WTC11 (cell line): ENCODE measurements around the gene SIAE. TPM values are rescaled to one million over a fixed set of nuclear protein-coding genes. Genes with fewer than 3 reads are reported as not detected.

Experiments used
- ATAC-seq: fragments of 200-7000 bp; cut with Tn5 transposase; 2 replicates; pipeline ENCODE4 v1.10.0; 2021; ENCODE audit warnings: mild to moderate bottlenecking, moderate library complexity
- CTCF ChIA-PET: fragments of 300-600 bp; sonication (Branson Sonifier 250); formaldehyde crosslinking; loops from one replicate; lab custom pipeline; 2021; ENCODE audit warnings: antibody characterized with exemption; lab: Charles Lee
- POLR2A ChIA-PET: fragments of 350-600 bp; sonication (Branson Sonifier 250); formaldehyde crosslinking; loops from one replicate; lab custom pipeline; 2021; ENCODE audit warnings: antibody characterized with exemption; lab: Charles Lee
- DNase-seq: peaks from one replicate; pipeline ENCODE4 v3.0.0; 2021; ENCODE audit warnings: low spot score
- H3K27ac Mint-ChIP-seq: 2 replicates; pipeline ENCODE4 v1.8.0; 2021; ENCODE audit warnings: mixed read lengths
- H3K27me3 Mint-ChIP-seq: 2 replicates; pipeline ENCODE4 v1.8.0; 2021; ENCODE audit warnings: low read depth, mild to moderate bottlenecking, moderate library complexity, mixed read lengths
- H3K36me3 Mint-ChIP-seq: 2 replicates; pipeline ENCODE4 v1.8.0; 2021; ENCODE audit warnings: mixed read lengths
- H3K4me1 Mint-ChIP-seq: 2 replicates; pipeline ENCODE4 v1.8.0; 2022; ENCODE audit warnings: mixed read lengths
- H3K4me3 Mint-ChIP-seq: 2 replicates; pipeline ENCODE4 v1.8.0; 2021; ENCODE audit warnings: mild to moderate bottlenecking, moderate library complexity, mixed read lengths
- H3K9me3 Mint-ChIP-seq: 2 replicates; pipeline ENCODE4 v1.8.0; 2021; ENCODE audit warnings: mixed read lengths
- FOXK1 ChIP-seq: sonication (generic); formaldehyde crosslinking; IDR thresholded peaks from 2 replicates; pipeline ENCODE4 v1.8.0; 2022; ENCODE audit warnings: mild to moderate bottlenecking, moderate library complexity, missing genetic modification reagents
- FOXP1 ChIP-seq: sonication (generic); formaldehyde crosslinking; IDR thresholded peaks from 2 replicates; pipeline ENCODE4 v1.8.0; 2022; ENCODE audit warnings: missing genetic modification reagents, mild to moderate bottlenecking, moderate library complexity, borderline replicate concordance
- GTF2I ChIP-seq: fragments of 250-450 bp; sonication (Bioruptor Pico); conservative IDR thresholded peaks from 2 replicates; pipeline ENCODE4 v1.4.0; 2021; ENCODE audit warnings: mild to moderate bottlenecking
- HMGA2 ChIP-seq: fragments of 250-450 bp; sonication (Bioruptor Pico); IDR thresholded peaks from 2 replicates; pipeline ENCODE4 v1.4.0; 2021; ENCODE audit warnings: mild to moderate bottlenecking, moderate library complexity
- MAX ChIP-seq: sonication (generic); formaldehyde crosslinking; IDR thresholded peaks from 2 replicates; pipeline ENCODE4 v1.8.0; 2022; ENCODE audit warnings: mild to moderate bottlenecking, missing genetic modification reagents
- NR1H2 ChIP-seq: sonication (generic); formaldehyde crosslinking; IDR thresholded peaks from 2 replicates; pipeline ENCODE4 v1.9.0; 2021; ENCODE audit warnings: mild to moderate bottlenecking, moderate library complexity, missing genetic modification reagents
- NR3C1 ChIP-seq: sonication (generic); formaldehyde crosslinking; conservative IDR thresholded peaks from 2 replicates; pipeline ENCODE4 v1.8.1; 2023; ENCODE audit warnings: low read depth, mild to moderate bottlenecking, missing genetic modification reagents
- STAT6 ChIP-seq: sonication (generic); formaldehyde crosslinking; conservative IDR thresholded peaks from 2 replicates; pipeline ENCODE4 v1.8.1; 2023; ENCODE audit warnings: mild to moderate bottlenecking, low read depth, missing genetic modification reagents, moderate library complexity
- TEAD1 ChIP-seq: sonication (generic); formaldehyde crosslinking; IDR thresholded peaks from 2 replicates; pipeline ENCODE4 v1.8.0; 2022; ENCODE audit warnings: mild to moderate bottlenecking, missing genetic modification reagents
- TEAD4 ChIP-seq: sonication (generic); formaldehyde crosslinking; IDR thresholded peaks from 2 replicates; pipeline ENCODE4 v1.8.0; 2022; ENCODE audit warnings: mild to moderate bottlenecking, missing genetic modification reagents
- ZBTB43 ChIP-seq: sonication (generic); formaldehyde crosslinking; IDR thresholded peaks from 2 replicates; pipeline ENCODE4 v1.8.1; 2023; ENCODE audit warnings: mild to moderate bottlenecking, missing genetic modification reagents
- ZNF232 ChIP-seq: sonication (generic); formaldehyde crosslinking; IDR thresholded peaks from 2 replicates; pipeline ENCODE4 v1.8.0; 2022; ENCODE audit warnings: mild to moderate bottlenecking, missing genetic modification reagents
- ZSCAN18 ChIP-seq: fragments of 250-450 bp; sonication (Bioruptor Pico); IDR thresholded peaks from 2 replicates; pipeline ENCODE4 v2.1.2; 2022; ENCODE audit warnings: mild to moderate bottlenecking, moderate library complexity
- total RNA-seq: library from RNA; stranded (reverse); gene quantifications from 3 replicates; pipeline ENCODE4 v1.2.3, GENCODE V29; 2021
- TF ChIP-seq, protein P1 (sequence below): sonication (generic); formaldehyde crosslinking; IDR thresholded peaks from 2 replicates; pipeline ENCODE4 v1.8.0; 2022; ENCODE audit warnings: missing genetic modification reagents
- TF ChIP-seq, protein P2 (sequence below): sonication (generic); formaldehyde crosslinking; IDR thresholded peaks from 2 replicates; pipeline ENCODE4 v1.8.1; 2022; ENCODE audit warnings: low read depth, missing genetic modification reagents, borderline replicate concordance
- TF ChIP-seq, protein P3 (sequence below): sonication (generic); formaldehyde crosslinking; conservative IDR thresholded peaks from 2 replicates; pipeline ENCODE4 v1.8.1; 2022; ENCODE audit warnings: mild to moderate bottlenecking, missing genetic modification reagents

The SIAE gene
- total RNA-seq, 1 experiment from 2014 or later, result 4.9 TPM

DNA sequence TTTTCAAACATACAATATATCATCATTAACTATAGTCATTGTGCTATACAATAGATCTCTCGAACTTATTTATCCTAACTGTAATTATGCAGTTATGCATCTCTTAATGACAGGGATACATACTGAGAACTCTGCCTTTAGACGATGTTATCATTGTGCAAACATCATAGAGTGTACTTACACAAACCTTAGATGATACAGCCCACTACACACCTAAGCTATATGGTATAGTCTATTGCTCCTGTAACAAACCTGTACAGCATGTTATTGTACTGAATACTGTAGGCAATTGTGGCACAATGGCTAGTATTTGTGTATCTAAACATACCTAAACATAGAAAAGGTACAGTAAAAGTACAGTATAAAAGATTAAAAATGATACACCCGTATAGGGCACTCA lies 38.9 kb upstream of the SIAE start:
- CTCF ChIA-PET, result no interaction called here
- ATAC-seq, result no peak
- TF ChIP-seq, protein P1, sequence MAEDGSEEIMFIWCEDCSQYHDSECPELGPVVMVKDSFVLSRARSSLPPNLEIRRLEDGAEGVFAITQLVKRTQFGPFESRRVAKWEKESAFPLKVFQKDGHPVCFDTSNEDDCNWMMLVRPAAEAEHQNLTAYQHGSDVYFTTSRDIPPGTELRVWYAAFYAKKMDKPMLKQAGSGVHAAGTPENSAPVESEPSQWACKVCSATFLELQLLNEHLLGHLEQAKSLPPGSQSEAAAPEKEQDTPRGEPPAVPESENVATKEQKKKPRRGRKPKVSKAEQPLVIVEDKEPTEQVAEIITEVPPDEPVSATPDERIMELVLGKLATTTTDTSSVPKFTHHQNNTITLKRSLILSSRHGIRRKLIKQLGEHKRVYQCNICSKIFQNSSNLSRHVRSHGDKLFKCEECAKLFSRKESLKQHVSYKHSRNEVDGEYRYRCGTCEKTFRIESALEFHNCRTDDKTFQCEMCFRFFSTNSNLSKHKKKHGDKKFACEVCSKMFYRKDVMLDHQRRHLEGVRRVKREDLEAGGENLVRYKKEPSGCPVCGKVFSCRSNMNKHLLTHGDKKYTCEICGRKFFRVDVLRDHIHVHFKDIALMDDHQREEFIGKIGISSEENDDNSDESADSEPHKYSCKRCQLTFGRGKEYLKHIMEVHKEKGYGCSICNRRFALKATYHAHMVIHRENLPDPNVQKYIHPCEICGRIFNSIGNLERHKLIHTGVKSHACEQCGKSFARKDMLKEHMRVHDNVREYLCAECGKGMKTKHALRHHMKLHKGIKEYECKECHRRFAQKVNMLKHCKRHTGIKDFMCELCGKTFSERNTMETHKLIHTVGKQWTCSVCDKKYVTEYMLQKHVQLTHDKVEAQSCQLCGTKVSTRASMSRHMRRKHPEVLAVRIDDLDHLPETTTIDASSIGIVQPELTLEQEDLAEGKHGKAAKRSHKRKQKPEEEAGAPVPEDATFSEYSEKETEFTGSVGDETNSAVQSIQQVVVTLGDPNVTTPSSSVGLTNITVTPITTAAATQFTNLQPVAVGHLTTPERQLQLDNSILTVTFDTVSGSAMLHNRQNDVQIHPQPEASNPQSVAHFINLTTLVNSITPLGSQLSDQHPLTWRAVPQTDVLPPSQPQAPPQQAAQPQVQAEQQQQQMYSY (CRISPR knock-in tag), result no peak
- TF ChIP-seq ZBTB43 (CRISPR knock-in tag), result no peak
- TF ChIP-seq, protein P2, sequence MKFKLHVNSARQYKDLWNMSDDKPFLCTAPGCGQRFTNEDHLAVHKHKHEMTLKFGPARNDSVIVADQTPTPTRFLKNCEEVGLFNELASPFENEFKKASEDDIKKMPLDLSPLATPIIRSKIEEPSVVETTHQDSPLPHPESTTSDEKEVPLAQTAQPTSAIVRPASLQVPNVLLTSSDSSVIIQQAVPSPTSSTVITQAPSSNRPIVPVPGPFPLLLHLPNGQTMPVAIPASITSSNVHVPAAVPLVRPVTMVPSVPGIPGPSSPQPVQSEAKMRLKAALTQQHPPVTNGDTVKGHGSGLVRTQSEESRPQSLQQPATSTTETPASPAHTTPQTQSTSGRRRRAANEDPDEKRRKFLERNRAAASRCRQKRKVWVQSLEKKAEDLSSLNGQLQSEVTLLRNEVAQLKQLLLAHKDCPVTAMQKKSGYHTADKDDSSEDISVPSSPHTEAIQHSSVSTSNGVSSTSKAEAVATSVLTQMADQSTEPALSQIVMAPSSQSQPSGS, result no peak
- Mint-ChIP-seq H3K9me3 (peaks cover 6% of the 10 kb centered on the region), H3K4me3 (no peak overlapping the region), H3K4me1 (peaks cover 4% of the 10 kb centered on the region), H3K36me3 (peaks cover 3% of the 10 kb centered on the region; the same call in 1 of the 2 replicates), H3K27ac (no peak overlapping the region), H3K27me3 (peaks cover 54% of the 10 kb centered on the region)
- POLR2A ChIA-PET, result interaction anchor here (0.6 kb wide), 1 partner anchor 37 kb away, joined by 3 read pairs; no protein-coding TSS in a partner anchor
- no peak for DNase-seq

DNA sequence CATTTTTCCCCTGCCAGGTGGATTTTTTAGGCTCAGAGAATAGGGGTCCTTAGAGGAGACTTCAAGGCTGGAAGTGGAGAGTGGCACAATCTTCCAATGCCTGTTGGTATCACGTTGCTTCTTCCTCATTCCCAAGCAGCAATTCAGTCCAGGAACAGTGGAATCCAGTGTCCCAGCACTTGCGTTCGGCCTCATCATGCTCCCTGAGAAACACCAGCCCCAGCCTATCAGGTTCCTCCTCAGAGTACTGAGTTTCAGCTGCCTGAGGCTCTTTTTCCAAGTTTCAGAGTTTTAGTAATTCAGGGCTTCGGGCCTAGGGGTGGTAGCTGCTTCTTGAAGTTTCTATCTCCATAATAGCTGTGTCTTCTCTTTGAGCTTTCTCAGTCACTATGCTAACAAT lies 34.3 kb upstream of the SIAE start:
- CTCF ChIA-PET, result interaction anchor here (0.8 to 1.0 kb wide), 2 partner anchors 39 kb away, joined by 3 to 4 read pairs; no protein-coding TSS in a partner anchor
- no peaks in the 10 kb centered on the region for H3K4me1 Mint-ChIP-seq
- no peak for ATAC-seq

More for the DNA sequence above, 34.3 kb upstream of the SIAE start:
- DNase-seq, result no peak
- TF ChIP-seq TEAD4 (CRISPR knock-in tag) (no peak), STAT6 (CRISPR knock-in tag) (no peak), MAX (no peak), HMGA2 (CRISPR knock-in tag) (no peak), NR3C1 (no peak), ZNF232 (CRISPR knock-in tag) (no peak), FOXK1 (CRISPR knock-in tag) (no peak), GTF2I (CRISPR knock-in tag) (no peak), NR1H2 (CRISPR knock-in tag) (no peak), ZSCAN18 (no peak), FOXP1 (CRISPR knock-in tag) (no peak), TEAD1 (no peak)
- TF ChIP-seq, protein P1 (CRISPR knock-in tag), result no peak
- TF ChIP-seq, protein P3, sequence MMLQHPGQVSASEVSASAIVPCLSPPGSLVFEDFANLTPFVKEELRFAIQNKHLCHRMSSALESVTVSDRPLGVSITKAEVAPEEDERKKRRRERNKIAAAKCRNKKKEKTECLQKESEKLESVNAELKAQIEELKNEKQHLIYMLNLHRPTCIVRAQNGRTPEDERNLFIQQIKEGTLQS, result no peak
- TF ChIP-seq, protein P2, result no peak
- TF ChIP-seq, all 79 proteins: peak for 0
- Mint-ChIP-seq H3K27ac (no peak overlapping the region), H3K4me3 (no peak overlapping the region), H3K27me3 (peaks cover 16% of the 10 kb centered on the region), H3K9me3 (peaks cover 19% of the 10 kb centered on the region), H3K36me3 (peaks cover 8% of the 10 kb centered on the region; the same call in 1 of the 2 replicates)
- POLR2A ChIA-PET, result no interaction called here
